8988T (cell line): Measurements from ENCODE around the gene CEACAM16.
"Not testable (repeated sequence)": the region's sequence is repeated elsewhere in the genome, so short reads cannot be mapped to it uniquely, and the experiment has no call there.

ENCODE experiments used
- DNase-seq: peaks from one replicate; pipeline ENCODE4 v3.0.0; 2011

The CEACAM16 gene

GRCh38 chr19:44704982-44705381 is 6.0 kb downstream of the CEACAM16 start:
- no peak for DNase-seq

- DNase-seq = no peak
Observed at GRCh38 chr19:44705502-44706010, 6.6 kb downstream of the CEACAM16 start.

- no peak for DNase-seq
Observed at GRCh38 chr19:44706506-44707236, 7.7 kb downstream of the CEACAM16 start.

- DNase-seq = no peak
Observed at GRCh38 chr19:44707794-44708193, 8.8 kb downstream of the CEACAM16 start.

- no peak for DNase-seq
Observed at GRCh38 chr19:44708940-44709339, 10.0 kb downstream of the CEACAM16 start.

GRCh38 chr19:44709434-44710266 is 10.7 kb downstream of the CEACAM16 start:
- DNase-seq = not testable (repeated sequence)

GRCh38 chr19:44710483-44710882 is 11.5 kb downstream of the CEACAM16 start:
- no peak for DNase-seq

GRCh38 chr19:44712864-44713515 is 14.0 kb downstream of the CEACAM16 start:
- no peak for DNase-seq

GRCh38 chr19:44714597-44715169 is 15.7 kb downstream of the CEACAM16 start:
- DNase-seq = no peak

- no peak for DNase-seq
Observed at GRCh38 chr19:44717603-44718002, 18.7 kb downstream of the CEACAM16 start.

- no peak for DNase-seq
Observed at GRCh38 chr19:44718441-44719261, 19.7 kb downstream of the CEACAM16 start.

- no peak for DNase-seq
Observed at GRCh38 chr19:44719262-44719701, 20.3 kb downstream of the CEACAM16 start.

GRCh38 chr19:44720396-44720795 is 21.4 kb downstream of the CEACAM16 start:
- DNase-seq = not testable (repeated sequence)

- DNase-seq = no peak
Observed at GRCh38 chr19:44720945-44721344, 22.0 kb downstream of the CEACAM16 start.

GRCh38 chr19:44721369-44721768 is 22.4 kb downstream of the CEACAM16 start:
- DNase-seq = not testable (repeated sequence)

- no peak for DNase-seq
Observed at GRCh38 chr19:44722131-44723121, 23.5 kb downstream of the CEACAM16 start.

GRCh38 chr19:44723299-44723951 is 24.5 kb downstream of the CEACAM16 start:
- no peak for DNase-seq

- DNase-seq = peak; percentile 55
Observed at GRCh38 chr19:44723952-44724319, 25.0 kb downstream of the CEACAM16 start.

GRCh38 chr19:44725251-44725650 is 26.3 kb downstream of the CEACAM16 start:
- DNase-seq = no peak

GRCh38 chr19:44725684-44726083 is 26.7 kb downstream of the CEACAM16 start:
- no peak for DNase-seq
